Smooth muscle cell (in vitro differentiated cells): Measurements from ENCODE around the gene SNRNP25. TPM values are rescaled to one million over a fixed set of nuclear protein-coding genes. Genes with fewer than 3 reads are reported as not detected.

Source experiments
- DNase-seq: peaks from one replicate; lab custom pipeline; 2025; ENCODE audit not compliant: unreplicated experiment; lab: John Stamatoyannopoulos, UW
- H2AFZ ChIP-seq: fragments of 200-600 bp; sonication (generic); 2 replicates; pipeline ENCODE4 v1.6.0; 2016; ENCODE audit warnings: antibody characterized with exemption, low read depth, mild to moderate bottlenecking
- H3F3A ChIP-seq: fragments of 200-600 bp; sonication (generic); 2 replicates; pipeline ENCODE4 v1.6.0; 2017; ENCODE audit warnings: antibody characterized with exemption, low read depth
- H3K27ac ChIP-seq: fragments of 200-600 bp; sonication (generic); 2 replicates; pipeline ENCODE4 v1.5.1; 2016; ENCODE audit warnings: low read depth, mild to moderate bottlenecking
- H3K27me3 ChIP-seq: fragments of 200-600 bp; sonication (generic); 2 replicates; pipeline ENCODE4 v1.6.1; 2016; ENCODE audit warnings: low read depth, mild to moderate bottlenecking
- H3K36me3 ChIP-seq: fragments of 200-600 bp; sonication (generic); 2 replicates; pipeline ENCODE4 v1.5.1; 2016; ENCODE audit warnings: low read depth
- H3K4me1 ChIP-seq: fragments of 200-600 bp; sonication (generic); 2 replicates; pipeline ENCODE4 v1.5.1; 2016; ENCODE audit warnings: low read depth
- H3K4me2 ChIP-seq: fragments of 200-600 bp; sonication (generic); 2 replicates; pipeline ENCODE4 v1.6.0; 2016; ENCODE audit warnings: mild to moderate bottlenecking
- H3K4me3 ChIP-seq: fragments of 200-600 bp; sonication (generic); 2 replicates; pipeline ENCODE4 v1.5.1; 2016; ENCODE audit warnings: mild to moderate bottlenecking
- H3K79me2 ChIP-seq: fragments of 200-600 bp; sonication (generic); 2 replicates; pipeline ENCODE4 v1.6.0; 2016; ENCODE audit warnings: low read depth, mild to moderate bottlenecking
- H3K9ac ChIP-seq: fragments of 200-600 bp; sonication (generic); 2 replicates; pipeline ENCODE4 v1.6.0; 2016; ENCODE audit warnings: low read depth
- H3K9me3 ChIP-seq: fragments of 200-600 bp; sonication (generic); replicated peaks from 2 replicates; pipeline ENCODE4 v1.5.1; 2016; ENCODE audit warnings: low read depth
- H4K20me1 ChIP-seq: fragments of 200-600 bp; sonication (generic); 2 replicates; pipeline ENCODE4 v1.6.0; 2016; ENCODE audit warnings: low read depth
- WGBS: methylation state at CpG from one replicate; pipeline ENCODE4 v1.1.7; 2016; ENCODE audit warnings: low lambda C conversion rate; 5-methylcytosine and 5-hydroxymethylcytosine counted together
- polyA plus RNA-seq: library from polyadenylated mRNA; unstranded; fragments of >200 nt; fragmentation: Nextera tagmentation; extraction: Ambion mirVana; gene quantifications from 2 replicates; pipeline ENCODE4 v1.2.1, GENCODE V29; 2016
- total RNA-seq: library from RNA; depleted of rRNA; stranded (reverse); fragments of >200 nt; gene quantifications from 2 replicates; pipeline ENCODE4 v1.2.3, GENCODE V29; 2014
- TF ChIP-seq, protein P1 (sequence below): fragments of 200-600 bp; sonication (generic); IDR thresholded peaks from 2 replicates; pipeline ENCODE4 v1.5.1; 2017; ENCODE audit warnings: borderline replicate concordance, mild to moderate bottlenecking, antibody characterized with exemption; ENCODE audit not compliant: insufficient read depth, poor library complexity, severe bottlenecking

The SNRNP25 gene
- total and polyA plus RNA-seq, 2 experiments from 2014 or later, result 20.1 to 45.9 TPM

DNA sequence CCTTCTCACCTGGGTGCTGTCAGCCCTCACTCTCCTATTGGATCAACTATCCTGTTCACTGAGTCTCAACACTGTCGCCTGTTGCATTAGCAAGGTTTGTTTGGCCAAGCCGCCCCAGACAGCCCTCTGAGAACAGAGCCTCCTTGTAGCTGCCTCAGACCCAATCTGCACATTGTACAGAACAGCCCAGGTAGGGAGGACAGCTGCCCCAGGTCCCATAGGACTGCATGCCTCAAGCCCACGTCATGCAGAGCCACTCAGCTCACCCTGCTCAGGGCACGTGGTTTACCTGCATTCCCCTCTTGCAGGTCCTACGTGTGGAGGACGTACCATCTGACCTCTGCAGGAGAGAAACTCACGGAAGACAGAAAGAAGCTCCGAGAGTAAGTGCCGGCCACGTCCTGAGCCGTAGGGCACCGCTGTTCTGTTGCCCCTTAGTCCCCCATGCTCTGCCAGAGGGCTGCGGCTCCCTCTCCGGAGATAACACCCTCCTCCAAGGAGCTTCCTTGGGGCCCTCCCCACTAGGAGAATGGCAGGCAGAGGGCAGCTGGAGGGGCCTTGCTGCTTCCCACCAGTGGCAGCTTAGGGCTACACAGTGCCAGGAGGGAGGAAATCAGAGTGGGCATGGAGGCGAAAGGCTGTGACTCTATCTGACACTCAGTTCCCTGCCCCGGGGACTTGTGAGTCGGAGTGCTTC lies 2.8 kb downstream of the SNRNP25 start:
- Histone ChIP-seq H3K27ac (no peak overlapping the region), H4K20me1 (peaks cover 3% of the 10 kb centered on the region), H3K79me2 (peaks cover 12% of the 10 kb centered on the region), H2AFZ (no peak overlapping the region), H3K9me3 (no peaks in the 10 kb centered on the region), H3F3A (no peaks in the 10 kb centered on the region), H3K9ac (no peak overlapping the region), H3K4me2 (no peak overlapping the region), H3K27me3 (no peaks in the 10 kb centered on the region), H3K4me3 (no peak overlapping the region), H3K4me1 (peaks cover 6% of the 10 kb centered on the region), H3K36me3 (no peaks in the 10 kb centered on the region)
- no peak for DNase-seq
- 94% methylated on average over 17 of the region's 17 CpGs for WGBS
- TF ChIP-seq, protein P1, sequence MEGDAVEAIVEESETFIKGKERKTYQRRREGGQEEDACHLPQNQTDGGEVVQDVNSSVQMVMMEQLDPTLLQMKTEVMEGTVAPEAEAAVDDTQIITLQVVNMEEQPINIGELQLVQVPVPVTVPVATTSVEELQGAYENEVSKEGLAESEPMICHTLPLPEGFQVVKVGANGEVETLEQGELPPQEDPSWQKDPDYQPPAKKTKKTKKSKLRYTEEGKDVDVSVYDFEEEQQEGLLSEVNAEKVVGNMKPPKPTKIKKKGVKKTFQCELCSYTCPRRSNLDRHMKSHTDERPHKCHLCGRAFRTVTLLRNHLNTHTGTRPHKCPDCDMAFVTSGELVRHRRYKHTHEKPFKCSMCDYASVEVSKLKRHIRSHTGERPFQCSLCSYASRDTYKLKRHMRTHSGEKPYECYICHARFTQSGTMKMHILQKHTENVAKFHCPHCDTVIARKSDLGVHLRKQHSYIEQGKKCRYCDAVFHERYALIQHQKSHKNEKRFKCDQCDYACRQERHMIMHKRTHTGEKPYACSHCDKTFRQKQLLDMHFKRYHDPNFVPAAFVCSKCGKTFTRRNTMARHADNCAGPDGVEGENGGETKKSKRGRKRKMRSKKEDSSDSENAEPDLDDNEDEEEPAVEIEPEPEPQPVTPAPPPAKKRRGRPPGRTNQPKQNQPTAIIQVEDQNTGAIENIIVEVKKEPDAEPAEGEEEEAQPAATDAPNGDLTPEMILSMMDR, result no peak

DNA sequence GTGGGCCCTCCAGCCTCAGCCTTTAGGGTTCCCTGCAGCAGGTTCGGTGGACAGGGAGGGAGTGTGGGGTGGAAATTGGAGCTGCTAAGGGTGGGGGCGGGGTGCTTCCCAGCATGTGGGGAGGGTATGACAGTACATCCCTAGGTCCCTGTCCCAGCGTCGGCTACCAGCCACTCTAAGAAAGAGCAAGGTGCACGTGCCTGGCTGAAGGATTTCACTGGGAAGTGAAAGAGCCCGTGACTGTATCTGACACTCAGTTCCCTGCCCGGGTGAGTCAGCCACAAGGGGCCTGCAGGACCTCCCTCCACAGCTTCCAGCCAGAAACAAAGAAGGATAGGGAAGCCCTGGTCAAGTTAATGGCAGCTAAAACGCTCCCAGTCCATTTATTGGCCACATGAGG lies 4.1 kb downstream of the SNRNP25 start:
- no peak overlapping the region for H2AFZ ChIP-seq
- H3F3A ChIP-seq, result no peaks in the 10 kb centered on the region
- H4K20me1 ChIP-seq, result no peaks in the 10 kb centered on the region
- no peak overlapping the region for H3K4me3 ChIP-seq
- no peaks in the 10 kb centered on the region for H3K27me3 ChIP-seq
- DNase-seq, result no peak
- H3K4me1 ChIP-seq, result peaks cover 6% of the 10 kb centered on the region
- no peak overlapping the region for H3K27ac ChIP-seq
- H3K36me3 ChIP-seq, result no peaks in the 10 kb centered on the region
- no peak overlapping the region for H3K9ac ChIP-seq
- H3K79me2 ChIP-seq, result peaks cover 9% of the 10 kb centered on the region
- TF ChIP-seq, protein P1, result no peak
- no peaks in the 10 kb centered on the region for H3K9me3 ChIP-seq
- no peak overlapping the region for H3K4me2 ChIP-seq
- WGBS, result 90% methylated on average over 8 of the region's 8 CpGs

DNA sequence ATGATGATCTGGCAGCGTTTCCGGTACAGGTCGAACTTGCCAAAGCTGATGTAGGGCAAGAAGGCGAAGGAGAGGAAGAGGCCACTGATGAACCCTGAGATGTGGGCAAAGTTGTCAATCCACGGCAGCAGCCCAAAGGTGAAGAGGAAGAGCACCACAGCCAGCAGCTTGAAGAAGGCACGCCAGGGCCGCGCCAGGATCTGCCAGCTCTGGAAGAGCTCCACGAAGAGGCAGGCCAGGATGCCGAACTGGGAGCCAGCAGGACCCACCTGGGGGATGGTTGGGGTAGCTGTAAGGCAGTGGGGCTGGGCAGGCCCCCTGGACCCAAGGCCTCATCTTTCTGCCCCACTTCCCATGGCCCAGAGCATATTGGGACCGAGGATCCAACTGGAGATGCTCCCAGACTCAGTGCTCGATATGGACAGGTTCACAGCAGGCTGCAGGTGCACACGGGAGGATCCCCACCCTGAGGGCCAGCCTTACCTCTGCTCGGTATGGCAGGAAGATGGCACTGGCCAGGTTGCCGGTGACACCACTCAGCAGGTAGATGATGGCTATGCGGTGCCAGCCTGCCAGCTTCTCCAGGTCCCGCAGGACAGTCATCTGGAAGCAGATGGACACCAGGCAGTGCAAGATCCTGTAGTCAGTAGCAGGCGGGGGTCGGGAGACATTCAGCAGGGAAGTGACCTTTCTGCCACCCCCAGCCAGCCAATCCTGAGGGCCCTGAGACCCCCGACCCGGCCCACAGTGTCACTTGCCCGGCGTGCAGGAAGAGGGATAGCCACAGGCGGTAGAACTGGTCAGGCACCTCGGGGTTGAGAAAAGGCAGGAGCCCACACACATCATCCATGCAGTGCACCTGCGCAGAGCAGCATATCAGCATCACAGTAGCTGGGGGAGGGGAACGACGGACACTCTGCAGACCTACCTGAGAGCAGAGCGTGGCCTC lies 5.1 kb downstream of the SNRNP25 start:
- H3K36me3 ChIP-seq, result no peaks in the 10 kb centered on the region
- 97% methylated on average over 29 of the region's 29 CpGs for WGBS
- no peak overlapping the region for H3K9ac ChIP-seq
- peaks cover 9% of the 10 kb centered on the region for H3K79me2 ChIP-seq
- no peaks in the 10 kb centered on the region for H3K27me3 ChIP-seq
- H3K4me3 ChIP-seq, result no peak overlapping the region
- H4K20me1 ChIP-seq, result peaks cover 9% of the 10 kb centered on the region
- H3K4me1 ChIP-seq, result peaks cover 6% of the 10 kb centered on the region
- no peak overlapping the region for H3K4me2 ChIP-seq
- H3K9me3 ChIP-seq, result no peaks in the 10 kb centered on the region
- no peaks in the 10 kb centered on the region for H3F3A ChIP-seq
- no peak overlapping the region for H2AFZ ChIP-seq
- TF ChIP-seq, protein P1, result no peak
- no peak for DNase-seq
- no peak overlapping the region for H3K27ac ChIP-seq
